PC-9 (cell line): ENCODE results near the gene AFF4.

Experiments
- EZH2 ChIP-seq: fragments of 200-600 bp; sonication (generic); IDR thresholded peaks from 2 replicates; pipeline ENCODE4 v1.8.0; 2017; ENCODE audit warnings: antibody characterized with exemption, low read depth
- TF ChIP-seq, protein P1 (sequence below): fragments of 200-600 bp; sonication (generic); conservative IDR thresholded peaks from 2 replicates; pipeline ENCODE4 v1.6.1; 2017; ENCODE audit warnings: mixed run types, antibody characterized with exemption, mild to moderate bottlenecking, moderate library complexity

DNA sequence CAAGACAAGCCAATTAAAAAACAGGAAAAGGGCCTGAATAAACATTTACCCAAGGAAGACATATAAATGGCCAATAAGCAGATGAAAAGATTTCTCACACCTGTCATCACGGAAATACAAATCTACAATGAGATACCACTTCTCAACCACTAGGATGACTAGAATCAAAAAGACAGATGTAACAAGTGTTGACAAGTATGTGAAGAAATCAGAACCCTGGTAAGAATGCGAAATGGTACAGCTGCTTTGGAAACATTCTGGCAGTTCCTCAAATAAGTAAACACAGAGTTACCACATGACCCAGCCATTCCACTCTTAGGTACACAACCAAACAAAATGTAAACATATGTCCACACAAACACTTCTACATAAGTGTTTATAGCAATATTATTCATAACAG lies 57.5 kb downstream of the AFF4 start:
- TF ChIP-seq, protein P1, sequence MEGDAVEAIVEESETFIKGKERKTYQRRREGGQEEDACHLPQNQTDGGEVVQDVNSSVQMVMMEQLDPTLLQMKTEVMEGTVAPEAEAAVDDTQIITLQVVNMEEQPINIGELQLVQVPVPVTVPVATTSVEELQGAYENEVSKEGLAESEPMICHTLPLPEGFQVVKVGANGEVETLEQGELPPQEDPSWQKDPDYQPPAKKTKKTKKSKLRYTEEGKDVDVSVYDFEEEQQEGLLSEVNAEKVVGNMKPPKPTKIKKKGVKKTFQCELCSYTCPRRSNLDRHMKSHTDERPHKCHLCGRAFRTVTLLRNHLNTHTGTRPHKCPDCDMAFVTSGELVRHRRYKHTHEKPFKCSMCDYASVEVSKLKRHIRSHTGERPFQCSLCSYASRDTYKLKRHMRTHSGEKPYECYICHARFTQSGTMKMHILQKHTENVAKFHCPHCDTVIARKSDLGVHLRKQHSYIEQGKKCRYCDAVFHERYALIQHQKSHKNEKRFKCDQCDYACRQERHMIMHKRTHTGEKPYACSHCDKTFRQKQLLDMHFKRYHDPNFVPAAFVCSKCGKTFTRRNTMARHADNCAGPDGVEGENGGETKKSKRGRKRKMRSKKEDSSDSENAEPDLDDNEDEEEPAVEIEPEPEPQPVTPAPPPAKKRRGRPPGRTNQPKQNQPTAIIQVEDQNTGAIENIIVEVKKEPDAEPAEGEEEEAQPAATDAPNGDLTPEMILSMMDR: no peak
- TF ChIP-seq EZH2: no peak
